Measurements from ENCODE around the gene AKR1C2.
"Not testable (repeated sequence)": the region's sequence is repeated elsewhere in the genome, so short reads cannot be mapped to it uniquely, and the experiment has no call there.

DNA sequence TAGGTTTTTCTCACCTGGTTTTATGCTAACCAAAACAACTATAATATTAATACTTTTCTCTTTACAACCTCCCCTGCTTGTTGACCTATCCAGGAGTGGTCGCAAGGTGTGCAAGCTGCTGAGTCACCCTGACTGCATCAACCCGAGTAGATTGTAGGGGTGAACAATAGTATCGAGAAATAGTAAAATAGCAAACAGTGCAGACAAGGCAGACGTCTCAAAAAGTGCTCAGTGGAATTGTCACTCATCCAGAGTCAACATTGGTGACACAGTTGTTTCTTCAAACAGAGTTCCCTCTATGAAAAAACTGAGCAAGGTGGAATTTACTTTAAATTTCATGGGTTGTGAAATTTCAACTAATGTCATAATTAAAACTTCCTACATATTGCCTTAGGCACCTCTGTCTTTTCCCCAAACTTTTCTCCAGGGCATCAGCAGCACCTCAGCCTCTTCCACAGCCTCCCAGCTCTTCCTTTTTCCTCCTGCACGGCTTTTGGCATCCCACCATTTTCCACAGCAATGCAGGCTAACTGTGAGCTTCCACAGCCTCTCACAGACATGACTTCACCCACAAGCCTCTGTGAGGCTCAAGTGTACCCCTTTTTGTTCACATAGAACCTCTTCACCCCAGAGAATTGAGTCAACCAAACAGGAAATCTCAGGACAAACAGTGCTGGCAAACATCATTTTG, 46.6 kb downstream of the AKR1C2 start:
- TF ChIP-seq TARDBP (IDR thresholded peaks at IDR 0.05); E2F1 (CRISPR knock-in tag; IDR thresholded peaks at IDR 0.05); TAF1 (IDR thresholded peaks at IDR 0.05; ENCODE audit: control insufficient read depth, extremely low read depth, insufficient read depth, low read length, severe bottlenecking); ZC3H4 (CRISPR knock-in tag; IDR thresholded peaks at IDR 0.05; ENCODE audit: borderline replicate concordance): not testable (repeated sequence)

Data from K562 (cell line).